SH-SY5Y (cell line): ENCODE data around the gene HOXA7.

Source experiments
- GATA2 ChIP-seq: IDR thresholded peaks from 2 replicates; pipeline ENCODE4 v1.6.1; 2011; ENCODE audit warnings: mild to moderate bottlenecking, low read depth, low read length
- GATA3 ChIP-seq: IDR thresholded peaks from 2 replicates; pipeline ENCODE4 v1.6.1; 2011; ENCODE audit warnings: low read depth, mild to moderate bottlenecking, low read length, moderate library complexity

- TF ChIP-seq GATA3 (no peak), GATA2 (no peak)
Observed at GRCh38 chr7:27112955-27113949, 43.2 kb downstream of the HOXA7 start.
